DND-41 (cell line): ENCODE results near the gene GRIK4.

ENCODE experiments used
- ATAC-seq: fragments of 200-7000 bp; cut with Tn5 transposase; 3 replicates; pipeline ENCODE4 v1.9.1; 2021; ENCODE audit warnings: low read depth; ENCODE audit not compliant: insufficient read depth
- DNase-seq: peaks from one replicate; pipeline ENCODE4 v3.0.0-alpha.2; 2020
- H2AFZ ChIP-seq: 2 replicates; pipeline ENCODE4 v1.6.0; 2012; ENCODE audit warnings: low read depth, low read length
- H3K27ac ChIP-seq: 2 replicates; pipeline ENCODE4 v1.5.1; 2012; ENCODE audit warnings: low read length, inconsistent platforms
- H3K27me3 ChIP-seq: fragments of 200-600 bp; sonication (generic); 2 replicates; pipeline ENCODE4 v1.6.0; 2012; ENCODE audit warnings: low read length, mild to moderate bottlenecking, inconsistent platforms; ENCODE audit not compliant: insufficient read depth, poor library complexity
- H3K36me3 ChIP-seq: 2 replicates; pipeline ENCODE4 v1.5.1; 2012; ENCODE audit warnings: low read length, inconsistent platforms; ENCODE audit not compliant: insufficient read depth
- H3K4me1 ChIP-seq: 2 replicates; pipeline ENCODE4 v1.5.1; 2012; ENCODE audit warnings: mild to moderate bottlenecking, low read length; ENCODE audit not compliant: insufficient read depth
- H3K4me2 ChIP-seq: 2 replicates; pipeline ENCODE4 v1.6.0; 2012; ENCODE audit warnings: mild to moderate bottlenecking, moderate library complexity, low read length, inconsistent platforms; ENCODE audit not compliant: insufficient read depth
- H3K4me3 ChIP-seq, 2 experiments: fragments of 200-600 bp in 1 of 2; shearing (Covaris generic) in 1 of 2; 2 replicates each; pipeline ENCODE4 v1.5.1; 2012 to 2016; ENCODE audit warnings: inconsistent platforms in 2 of 2, low read length in 2 of 2, mild to moderate bottlenecking in 2 of 2, low read depth in 1 of 2, moderate library complexity in 1 of 2
- H3K79me2 ChIP-seq: 2 replicates; pipeline ENCODE4 v1.6.0; 2012; ENCODE audit warnings: low read length, inconsistent platforms; ENCODE audit not compliant: insufficient read depth
- H3K9ac ChIP-seq: 2 replicates; pipeline ENCODE4 v1.6.0; 2012; ENCODE audit warnings: low read depth, mild to moderate bottlenecking, inconsistent platforms, low read length, moderate library complexity
- H3K9me3 ChIP-seq: 2 replicates; pipeline ENCODE4 v1.5.1; 2012; ENCODE audit warnings: low read length, moderate library complexity, mild to moderate bottlenecking, inconsistent platforms; ENCODE audit not compliant: insufficient read depth, severe bottlenecking
- H4K20me1 ChIP-seq: 2 replicates; pipeline ENCODE4 v1.6.0; 2012; ENCODE audit warnings: low read length; ENCODE audit not compliant: insufficient read depth
- CTCF ChIP-seq: IDR thresholded peaks from 2 replicates; pipeline ENCODE4 v1.5.1; 2012; ENCODE audit warnings: borderline replicate concordance, low read length, moderate library complexity, mild to moderate bottlenecking; ENCODE audit not compliant: poor library complexity, severe bottlenecking; ENCODE audit errors: extremely low read depth
- EZH2 ChIP-seq: IDR thresholded peaks from 3 replicates; pipeline ENCODE4 v1.6.1; 2012; ENCODE audit warnings: borderline replicate concordance, low read depth, mild to moderate bottlenecking, moderate library complexity, low read length, inconsistent platforms; ENCODE audit not compliant: severe bottlenecking

Gene GRIK4

GRCh38 chr11:120499088-120499487 lies 12.5 kb upstream of the GRIK4 start:
- Histone ChIP-seq H2AFZ (no peak overlapping the region), H4K20me1 (no peaks in the 10 kb centered on the region), H3K27ac (no peak overlapping the region), H3K36me3 (no peaks in the 10 kb centered on the region), H3K79me2 (no peaks in the 10 kb centered on the region), H3K9me3 (no peaks in the 10 kb centered on the region), H3K9ac (no peak overlapping the region), H3K4me2 (no peak overlapping the region), H3K4me1 (no peaks in the 10 kb centered on the region), H3K27me3 (peaks cover 8% of the 10 kb centered on the region), H3K4me3 (no peak overlapping the region)
- DNase-seq, result no peak
- ATAC-seq, result no peak
- TF ChIP-seq CTCF, result no peak
- no peak for TF ChIP-seq EZH2

- H3K27ac ChIP-seq, result no peak overlapping the region
- DNase-seq, result no peak
- no peaks in the 10 kb centered on the region for H3K36me3 ChIP-seq
- no peak overlapping the region for H3K4me3 ChIP-seq
- no peaks in the 10 kb centered on the region for H3K9me3 ChIP-seq
- no peaks in the 10 kb centered on the region for H3K79me2 ChIP-seq
- no peak for ATAC-seq
- no peak overlapping the region for H3K9ac ChIP-seq
- H3K27me3 ChIP-seq, result peaks cover 6% of the 10 kb centered on the region
- H3K4me1 ChIP-seq, result no peaks in the 10 kb centered on the region
- H3K4me2 ChIP-seq, result no peak overlapping the region
- H2AFZ ChIP-seq, result no peak overlapping the region
- no peaks in the 10 kb centered on the region for H4K20me1 ChIP-seq
- TF ChIP-seq EZH2, result no peak
- TF ChIP-seq CTCF, result no peak
These were observed 11.7 kb upstream of the GRIK4 start for GRCh38 chr11:120499859-120500258.

GRCh38 chr11:120500414-120501071 lies 11.0 kb upstream of the GRIK4 start:
- no peak for DNase-seq
- H3K4me2 ChIP-seq, result no peak overlapping the region
- TF ChIP-seq EZH2 (no peak), CTCF (no peak)

GRCh38 chr11:120501440-120501839 lies 10.1 kb upstream of the GRIK4 start:
- H3K4me2 ChIP-seq, result no peak overlapping the region
- H4K20me1 ChIP-seq, result 0 out of 2 replicates have a peak, but pooled peaks cover under 1% of the 10 kb centered on the region
- TF ChIP-seq CTCF, result no peak
- H3K79me2 ChIP-seq, result no peaks in the 10 kb centered on the region
- H3K27ac ChIP-seq, result no peak overlapping the region
- H3K9ac ChIP-seq, result no peak overlapping the region
- no peaks in the 10 kb centered on the region for H3K4me1 ChIP-seq
- no peak overlapping the region for H2AFZ ChIP-seq
- no peak overlapping the region for H3K4me3 ChIP-seq
- no peak for ATAC-seq
- peaks cover 9% of the 10 kb centered on the region for H3K27me3 ChIP-seq
- no peaks in the 10 kb centered on the region for H3K9me3 ChIP-seq
- no peak for DNase-seq
- H3K36me3 ChIP-seq, result no peaks in the 10 kb centered on the region

More at GRCh38 chr11:120500414-120501071, 11.0 kb upstream of the GRIK4 start:
- Histone ChIP-seq H3K79me2 (no peaks in the 10 kb centered on the region), H2AFZ (no peak overlapping the region), H3K36me3 (no peaks in the 10 kb centered on the region), H3K4me1 (no peaks in the 10 kb centered on the region), H3K27me3 (peaks cover 5% of the 10 kb centered on the region), H3K4me3 (no peak overlapping the region), H3K9ac (no peak overlapping the region), H4K20me1 (no peaks in the 10 kb centered on the region), H3K27ac (no peak overlapping the region), H3K9me3 (no peaks in the 10 kb centered on the region)
- ATAC-seq, result no peak
